Fibroblast of gingiva (primary cell): ENCODE data around the gene MBP.
"Not testable (repeated sequence)": the region's sequence is repeated elsewhere in the genome, so short reads cannot be mapped to it uniquely, and the experiment has no call there.

Experiments used
- DNase-seq: peaks from one replicate; pipeline ENCODE4 v3.0.0-alpha.2; 2011; ENCODE audit warnings: low read depth

MBP gene

DNA sequence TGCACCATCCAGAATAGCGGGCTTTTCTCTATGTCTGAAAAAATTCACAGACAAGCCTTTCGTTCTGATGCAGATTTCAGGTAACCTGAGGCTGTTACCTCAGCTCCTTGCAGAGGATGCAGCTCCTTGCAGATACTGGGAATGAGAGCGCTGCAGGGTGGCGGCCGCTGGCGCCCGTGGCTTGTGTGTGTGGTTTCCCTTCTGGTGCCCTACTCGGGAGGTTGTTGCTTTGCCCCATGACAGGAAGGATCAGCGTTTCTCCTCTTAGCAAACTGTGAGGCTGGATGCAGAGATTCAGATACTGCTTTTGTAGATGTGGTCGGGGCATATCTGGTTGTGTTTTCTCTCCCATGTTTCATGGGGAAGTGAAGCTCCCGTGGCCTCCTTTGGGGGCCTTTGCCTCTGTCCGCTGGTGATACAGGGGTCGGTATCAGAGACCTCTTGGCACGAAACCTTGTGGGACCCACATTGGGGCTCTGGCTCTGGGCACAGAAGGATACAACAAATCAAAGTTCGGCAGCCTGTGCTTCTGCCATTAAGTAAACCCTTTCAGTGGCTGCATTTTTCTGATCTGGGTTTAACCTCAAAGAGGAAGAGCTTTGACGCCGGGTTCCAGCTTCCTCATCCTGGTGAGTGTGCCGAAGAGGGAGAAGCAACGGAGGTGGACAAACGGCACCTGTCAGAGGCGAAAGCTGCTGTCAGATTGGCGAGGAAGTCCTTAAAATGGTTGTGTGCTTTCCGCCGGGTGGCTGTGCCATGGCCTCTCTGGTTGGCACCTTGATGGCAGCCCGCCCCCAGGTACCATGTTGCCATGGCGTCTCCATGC is 127.8 kb downstream of the MBP start:
- no peak for DNase-seq

GRCh38 chr18:77003316-77003715 is 129.3 kb downstream of the MBP start:
- DNase-seq, result no peak

DNA sequence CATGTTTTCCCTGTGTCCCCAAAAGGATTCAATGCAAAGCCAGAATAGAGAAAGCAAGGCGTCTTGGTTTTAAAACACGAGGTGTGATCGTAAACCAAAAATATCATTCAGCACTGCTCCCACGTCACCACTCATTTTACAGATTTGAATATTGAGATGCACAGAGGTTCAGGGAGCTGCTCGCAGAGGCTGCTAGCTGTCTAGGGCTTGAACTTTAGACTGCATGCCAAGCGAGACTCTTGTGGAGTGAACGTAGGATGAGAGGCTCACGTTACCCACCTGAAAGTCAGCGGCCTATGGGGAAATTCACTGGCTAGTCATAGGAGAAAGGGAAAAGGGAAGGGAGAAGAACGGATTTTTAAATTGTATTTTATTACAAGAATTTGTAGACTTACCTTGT is 130.1 kb downstream of the MBP start:
- no peak for DNase-seq

DNA sequence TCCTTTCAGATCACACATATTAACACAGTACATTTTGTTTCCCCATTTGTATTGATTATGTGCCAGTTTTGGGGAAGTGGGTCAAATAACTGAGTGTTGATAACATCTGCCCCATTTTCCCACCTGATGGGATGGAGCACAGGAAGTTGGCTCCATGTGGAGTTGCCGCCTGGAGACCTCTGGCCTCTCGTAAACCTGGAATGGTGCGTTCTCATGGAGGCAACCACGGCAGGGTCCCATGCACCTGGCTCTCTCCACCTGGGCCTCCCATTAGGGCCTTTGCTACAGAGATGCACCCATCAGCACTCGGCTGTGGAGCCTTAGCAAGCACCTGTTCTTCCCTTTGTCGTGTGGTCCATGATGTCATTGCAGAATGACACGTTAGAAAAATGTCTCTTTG is 130.6 kb downstream of the MBP start:
- no peak for DNase-seq

- no peak for DNase-seq
Observed at GRCh38 chr18:77001041-77001440, 131.5 kb downstream of the MBP start.

GRCh38 chr18:77000527-77000926 is 132.1 kb downstream of the MBP start:
- peak; percentile 13 for DNase-seq

DNA sequence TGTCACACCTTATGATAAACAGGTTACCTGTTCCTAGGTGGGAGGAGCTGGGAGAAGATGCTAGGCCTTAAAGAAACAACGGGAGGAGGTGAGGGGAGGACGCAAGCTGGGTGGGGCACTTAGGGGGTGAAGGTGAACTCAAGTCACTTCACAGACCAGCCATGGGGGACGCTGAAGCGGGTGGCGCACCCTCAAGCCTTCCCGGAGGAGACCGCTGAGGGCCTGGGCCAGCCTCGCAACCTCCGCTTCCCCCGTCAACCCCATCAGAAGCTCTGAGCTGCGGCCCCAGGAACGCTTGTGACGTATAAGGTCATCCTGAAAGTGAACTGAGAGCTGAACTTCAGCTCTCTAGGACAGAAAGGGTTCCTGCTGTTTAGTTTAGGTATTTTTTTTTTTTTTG is 133.5 kb downstream of the MBP start:
- no peak for DNase-seq

DNA sequence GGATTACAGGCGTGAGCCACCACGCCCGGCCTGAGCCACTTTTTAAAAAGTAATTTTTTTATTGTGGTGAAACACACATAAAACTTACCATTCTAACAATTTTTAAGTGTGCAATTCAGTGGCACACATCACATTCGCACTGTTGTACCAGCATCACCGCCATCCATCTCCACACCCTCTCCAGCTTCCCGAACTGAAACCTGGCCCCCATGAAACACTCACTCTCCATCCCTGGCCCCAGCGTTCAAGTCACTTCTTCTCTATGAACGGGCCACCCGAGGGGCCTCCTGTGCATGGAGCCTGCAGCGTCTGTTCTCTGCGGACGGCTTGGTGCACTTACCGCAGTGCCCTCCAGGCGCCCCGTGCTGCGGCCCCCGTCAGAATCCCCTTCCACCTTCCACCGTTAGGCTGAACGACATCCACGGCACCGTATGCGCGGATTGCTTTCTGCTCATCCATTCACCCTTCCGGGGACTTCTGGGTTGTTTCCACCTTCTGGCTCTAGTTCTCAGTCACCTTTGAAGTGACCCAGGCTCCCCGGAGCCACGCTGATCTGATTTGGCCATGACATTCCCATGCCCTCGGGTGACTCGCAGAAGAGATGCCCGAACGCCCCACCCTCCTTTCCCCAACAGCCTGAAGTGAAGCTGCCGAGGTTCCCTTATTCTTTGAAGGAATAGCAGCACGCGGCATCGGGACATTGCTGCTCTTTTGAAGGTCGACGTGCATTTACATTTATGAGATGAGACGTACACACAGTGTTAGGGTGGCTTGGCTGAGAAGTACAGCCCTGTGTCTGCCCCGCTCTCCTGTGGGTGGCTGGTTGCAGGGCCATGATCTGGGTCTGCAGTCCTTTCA is 134.4 kb downstream of the MBP start:
- no peak for DNase-seq

DNA sequence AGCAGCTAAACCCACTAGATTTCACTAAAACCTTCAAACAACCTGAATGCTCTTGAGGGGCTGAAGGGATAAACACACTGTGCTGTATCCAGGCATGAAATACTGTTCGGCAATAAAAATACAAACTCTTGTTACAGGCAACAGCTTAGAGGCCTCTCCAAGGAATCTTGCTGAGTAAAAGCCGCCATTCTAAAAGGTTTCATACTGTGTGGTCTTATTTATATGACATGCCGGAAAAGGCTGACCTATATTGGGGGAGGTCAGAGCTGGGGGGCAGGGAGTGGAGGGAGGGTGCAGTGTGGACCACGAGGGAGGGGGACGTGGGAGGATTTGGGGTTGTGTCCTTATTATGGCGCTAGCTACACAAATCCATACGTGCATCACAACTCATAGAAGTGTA is 136.2 kb downstream of the MBP start:
- DNase-seq, result no peak

DNA sequence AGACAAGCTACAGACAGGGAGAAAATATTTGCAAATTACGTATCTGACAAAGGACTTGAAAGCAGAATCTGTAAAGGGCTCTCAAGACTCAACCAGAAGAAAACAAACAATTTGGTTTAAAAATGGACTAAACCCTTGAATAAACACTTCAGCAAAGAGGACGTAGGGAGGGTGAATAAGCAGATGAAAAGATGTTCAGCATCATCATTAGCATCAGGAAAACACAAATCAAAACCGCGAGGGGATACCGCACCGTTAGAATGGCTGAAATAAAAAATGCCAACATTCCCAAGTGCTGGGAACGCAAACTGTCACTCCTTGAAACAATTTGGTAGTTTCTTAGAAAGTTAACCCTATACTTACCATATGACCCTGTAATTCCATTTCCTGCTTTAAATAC is 136.7 kb downstream of the MBP start:
- no peak for DNase-seq

DNA sequence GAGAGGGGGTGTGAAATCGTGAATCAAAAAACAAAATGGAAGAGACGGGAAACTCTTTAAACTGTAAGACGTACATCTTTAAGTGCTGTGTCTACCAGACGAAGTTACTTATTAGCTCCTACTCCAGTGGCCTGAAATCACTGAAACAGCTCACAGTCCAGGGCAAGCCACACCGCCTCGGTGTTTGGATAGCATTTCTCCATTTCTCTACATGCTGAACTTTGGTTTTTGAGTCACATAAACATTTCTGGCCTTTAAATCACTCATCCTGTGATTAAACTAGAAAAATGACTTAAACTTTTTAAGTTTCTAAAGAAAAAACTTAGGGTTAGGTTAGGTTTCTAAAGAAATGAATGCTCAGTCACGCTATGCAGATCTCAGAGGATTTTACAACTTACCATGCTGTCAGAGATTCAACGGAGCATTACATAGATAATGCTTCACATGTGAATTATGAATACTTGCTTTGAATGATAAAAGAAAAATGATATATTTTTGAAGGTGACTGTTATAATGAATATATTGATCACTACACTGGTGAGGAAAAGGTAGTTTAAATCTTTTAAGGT is 138.4 kb downstream of the MBP start:
- no peak for DNase-seq

DNA sequence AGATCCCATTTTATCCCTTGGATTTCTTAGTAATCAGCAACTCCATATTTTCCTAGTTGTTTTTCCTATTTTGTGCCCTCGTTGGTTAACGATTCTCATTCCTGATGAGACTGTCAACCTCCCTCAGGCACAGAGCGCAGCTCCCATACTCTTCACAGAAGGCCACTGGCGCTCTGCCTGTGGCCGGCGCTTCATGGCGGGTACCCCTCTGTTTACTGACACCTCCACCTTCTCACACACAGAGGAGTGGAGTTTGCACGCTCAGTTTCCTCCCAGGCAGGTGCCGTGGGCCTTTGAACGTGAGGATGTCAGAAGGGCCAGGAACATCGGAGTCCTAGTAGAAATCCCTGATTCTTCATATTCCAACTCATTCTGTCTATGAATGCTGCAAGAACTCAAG is 139.0 kb downstream of the MBP start:
- DNase-seq, result no peak

- DNase-seq, result no peak
Observed at GRCh38 chr18:76993085-76993382, 139.5 kb downstream of the MBP start.

DNA sequence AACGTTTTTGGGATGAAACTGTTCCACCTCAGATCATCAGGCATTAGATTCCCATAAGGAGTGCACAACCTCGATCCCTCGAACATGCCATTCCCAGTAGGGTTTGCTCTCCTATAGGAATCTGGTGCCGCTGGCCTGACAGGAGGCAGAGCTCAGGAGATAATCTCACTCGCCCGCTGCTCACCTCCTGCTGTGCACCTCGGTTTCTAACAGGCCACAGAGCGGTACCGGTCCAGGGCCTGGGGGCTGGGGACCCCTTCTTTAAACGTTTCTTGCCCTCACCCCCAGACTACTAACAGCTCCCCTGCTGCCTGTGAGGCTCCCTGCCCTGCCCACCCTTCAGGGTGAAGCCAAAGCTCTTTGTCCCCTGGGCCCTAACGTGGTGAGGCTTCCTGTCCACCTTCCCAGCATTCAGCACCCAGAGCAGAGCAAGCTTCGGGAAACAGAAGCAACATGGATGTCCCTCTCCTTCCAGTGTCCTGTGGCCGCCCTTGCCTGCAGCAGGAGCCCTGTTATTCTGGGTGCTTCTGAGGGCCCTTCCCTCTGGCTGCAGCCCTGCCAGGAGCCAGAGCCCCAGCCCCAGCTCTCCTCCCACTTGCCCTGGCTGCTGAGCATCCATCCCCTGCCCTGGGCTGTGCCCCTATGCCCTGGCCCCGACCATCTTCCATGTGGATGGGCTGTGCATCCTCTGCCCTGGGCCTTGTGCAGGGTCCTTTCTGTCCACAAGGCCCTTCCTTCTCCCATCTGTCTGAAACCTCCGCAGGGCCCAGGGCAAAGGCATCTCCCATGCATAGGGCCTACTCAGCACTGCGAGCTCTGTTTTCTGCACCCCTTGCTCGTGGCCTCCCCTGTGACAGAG is 140.1 kb downstream of the MBP start:
- no peak for DNase-seq

- no peak for DNase-seq
Observed at GRCh38 chr18:76991021-76991688, 141.4 kb downstream of the MBP start.

- DNase-seq, result not testable (repeated sequence)
Observed at GRCh38 chr18:76990343-76991020, 142.1 kb downstream of the MBP start.

- no peak for DNase-seq
Observed at GRCh38 chr18:76989647-76990190, 142.9 kb downstream of the MBP start.

- no peak for DNase-seq
Observed at GRCh38 chr18:76988827-76989646, 143.5 kb downstream of the MBP start.

GRCh38 chr18:76988031-76988826 is 144.4 kb downstream of the MBP start:
- no peak for DNase-seq
